ENCODE results near the gene TMEM52. TPM values are rescaled to one million over a fixed set of nuclear protein-coding genes. Genes with fewer than 3 reads are reported as not detected.

Gene TMEM52
- polyA plus RNA-seq, 3 donors, result 2.3 TPM; not detected in 2

- no peak for DNase-seq
- Histone ChIP-seq H3K9ac (ENCODE audit: insufficient read depth, low read length, poor library complexity, severe bottlenecking) (no peak overlapping the region), H2AFZ (ENCODE audit: insufficient read depth, low read depth, low read length, poor library complexity, severe bottlenecking) (no peak overlapping the region), H3K79me2 (ENCODE audit: insufficient read depth, low read length) (no peaks in the 10 kb centered on the region), H3K9me3 (replicated peaks in 1 of 2; ENCODE audit: control insufficient read depth in 1 of 2, insufficient read depth in 1 of 2, low read length in 2 of 2) (no peaks in the 10 kb centered on the region), H3K36me3 (replicated peaks in 1 of 2; ENCODE audit: control insufficient read depth in 1 of 2, insufficient read depth in 2 of 2, low read length in 2 of 2) (no peaks in the 10 kb centered on the region), H4K20me1 (ENCODE audit: insufficient read depth, low read length) (no peaks in the 10 kb centered on the region), H3K27ac (ENCODE audit: low read depth in 1 of 2, low read length in 2 of 2) (no peak overlapping the region), H3K4me1 (ENCODE audit: control insufficient read depth in 1 of 2, insufficient read depth in 2 of 2, low read length in 2 of 2) (peaks cover 13 to 19% of the 10 kb centered on the region in 2 donors), H3K4me3 (replicated peaks in 1 of 3; ENCODE audit: low read depth in 2 of 3, low read length in 3 of 3) (no peak overlapping the region), H3K27me3 (ENCODE audit: control insufficient read depth in 2 of 2, insufficient read depth in 2 of 2, low read length in 2 of 2) (peaks cover 0 to 9% of the 10 kb centered on the region in 2 donors), H3K4me2 (replicated peaks; ENCODE audit: extremely low read depth, low read length, poor library complexity, severe bottlenecking) (no peak overlapping the region)
- peaks cover 7% of the 10 kb centered on the region for H3K4me1 Mint-ChIP-seq
- WGBS (ENCODE audit: insufficient coverage), result 80% methylated on average over 3 of the region's 6 CpGs
- H3K27me3 Mint-ChIP-seq (ENCODE audit: low read depth in 3 of 3), result peaks cover 3 to 13% (median 6%) of the 10 kb centered on the region in 3 donors
- TF ChIP-seq, protein P1, sequence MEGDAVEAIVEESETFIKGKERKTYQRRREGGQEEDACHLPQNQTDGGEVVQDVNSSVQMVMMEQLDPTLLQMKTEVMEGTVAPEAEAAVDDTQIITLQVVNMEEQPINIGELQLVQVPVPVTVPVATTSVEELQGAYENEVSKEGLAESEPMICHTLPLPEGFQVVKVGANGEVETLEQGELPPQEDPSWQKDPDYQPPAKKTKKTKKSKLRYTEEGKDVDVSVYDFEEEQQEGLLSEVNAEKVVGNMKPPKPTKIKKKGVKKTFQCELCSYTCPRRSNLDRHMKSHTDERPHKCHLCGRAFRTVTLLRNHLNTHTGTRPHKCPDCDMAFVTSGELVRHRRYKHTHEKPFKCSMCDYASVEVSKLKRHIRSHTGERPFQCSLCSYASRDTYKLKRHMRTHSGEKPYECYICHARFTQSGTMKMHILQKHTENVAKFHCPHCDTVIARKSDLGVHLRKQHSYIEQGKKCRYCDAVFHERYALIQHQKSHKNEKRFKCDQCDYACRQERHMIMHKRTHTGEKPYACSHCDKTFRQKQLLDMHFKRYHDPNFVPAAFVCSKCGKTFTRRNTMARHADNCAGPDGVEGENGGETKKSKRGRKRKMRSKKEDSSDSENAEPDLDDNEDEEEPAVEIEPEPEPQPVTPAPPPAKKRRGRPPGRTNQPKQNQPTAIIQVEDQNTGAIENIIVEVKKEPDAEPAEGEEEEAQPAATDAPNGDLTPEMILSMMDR (IDR thresholded peaks at IDR 0.05), result no peak
- peaks cover 0 to 5% (median 0%) of the 10 kb centered on the region in 7 donors for H3K9me3 Mint-ChIP-seq
- no peaks in the 10 kb centered on the region for H3K36me3 Mint-ChIP-seq
- H3K27ac Mint-ChIP-seq, result no peak overlapping the region
- no peak overlapping the region for H3K4me3 Mint-ChIP-seq
- intact Hi-C loops (cut with micrococcal nuclease), result loop anchor here in 1 of 2 donors (5.0 kb wide), 1 partner anchor 490 kb away; the partner anchor contains the start of gene PEX10
These were observed 3.5 kb upstream of the TMEM52 start for GRCh38 chr1:1922702-1922955.

GRCh38 chr1:1921901-1922701 lies 3.0 kb upstream of the TMEM52 start:
- TF ChIP-seq, protein P1 (IDR thresholded peaks at IDR 0.05), result no peak
- no peak for DNase-seq
- Mint-ChIP-seq H3K36me3 (no peaks in the 10 kb centered on the region), H3K27ac (no peak overlapping the region), H3K27me3 (ENCODE audit: low read depth in 3 of 3) (peaks cover 2 to 14% (median 8%) of the 10 kb centered on the region in 3 donors), H3K4me1 (peaks cover 7% of the 10 kb centered on the region), H3K4me3 (no peak overlapping the region), H3K9me3 (peaks cover 0 to 5% (median 0%) of the 10 kb centered on the region in 7 donors)
- no peaks in the 10 kb centered on the region for H3K36me3 ChIP-seq (replicated peaks in 1 of 2; ENCODE audit: control insufficient read depth in 1 of 2, insufficient read depth in 2 of 2, low read length in 2 of 2)
- no peaks in the 10 kb centered on the region for H3K9me3 ChIP-seq (replicated peaks in 1 of 2; ENCODE audit: control insufficient read depth in 1 of 2, insufficient read depth in 1 of 2, low read length in 2 of 2)
- no peak overlapping the region for H3K4me2 ChIP-seq (replicated peaks; ENCODE audit: extremely low read depth, low read length, poor library complexity, severe bottlenecking)
- H3K4me3 ChIP-seq (replicated peaks in 1 of 3; ENCODE audit: low read depth in 2 of 3, low read length in 3 of 3), result no peak overlapping the region
- H3K27me3 ChIP-seq (ENCODE audit: control insufficient read depth in 2 of 2, insufficient read depth in 2 of 2, low read length in 2 of 2), result peaks cover 0 to 11% of the 10 kb centered on the region in 2 donors
- no peaks in the 10 kb centered on the region for H4K20me1 ChIP-seq (ENCODE audit: insufficient read depth, low read length)
- peaks cover 13 to 19% of the 10 kb centered on the region in 2 donors for H3K4me1 ChIP-seq (ENCODE audit: control insufficient read depth in 1 of 2, insufficient read depth in 2 of 2, low read length in 2 of 2)
- no peak overlapping the region for H3K27ac ChIP-seq (ENCODE audit: low read depth in 1 of 2, low read length in 2 of 2)
- 98% methylated on average over 12 of the region's 16 CpGs for WGBS (ENCODE audit: insufficient coverage)
- H2AFZ ChIP-seq (ENCODE audit: insufficient read depth, low read depth, low read length, poor library complexity, severe bottlenecking), result no peak overlapping the region
- intact Hi-C loops (cut with micrococcal nuclease), result loop anchor here in 1 of 2 donors (5.0 kb wide), 1 partner anchor 490 kb away; the partner anchor contains the start of gene PEX10
- no peaks in the 10 kb centered on the region for H3K79me2 ChIP-seq (ENCODE audit: insufficient read depth, low read length)
- H3K9ac ChIP-seq (ENCODE audit: insufficient read depth, low read length, poor library complexity, severe bottlenecking), result no peak overlapping the region
